GM21447 (cell line): ENCODE results near the gene COA5.

ENCODE experiments used
- ATAC-seq: cut with Tn5 transposase; IDR thresholded peaks from one replicate; pipeline ENCODE4 v1.9.1; 2021; ENCODE audit not compliant: unreplicated experiment

COA5 gene

GRCh38 chr2:98572676-98573075 lies 35.6 kb downstream of the COA5 start:
- ATAC-seq: no peak

GRCh38 chr2:98572211-98572610 lies 36.1 kb downstream of the COA5 start:
- no peak for ATAC-seq

- ATAC-seq: no peak
Measured at GRCh38 chr2:98571796-98572195, 36.5 kb downstream of the COA5 start.

- ATAC-seq: no peak
Measured at GRCh38 chr2:98571121-98571701, 37.1 kb downstream of the COA5 start.

GRCh38 chr2:98570356-98570755 lies 38.0 kb downstream of the COA5 start:
- ATAC-seq: no peak

GRCh38 chr2:98569915-98570314 lies 38.4 kb downstream of the COA5 start:
- ATAC-seq: no peak

- no peak for ATAC-seq
Measured at GRCh38 chr2:98569197-98569793, 39.0 kb downstream of the COA5 start.

GRCh38 chr2:98568161-98568956 lies 40.0 kb downstream of the COA5 start:
- no peak for ATAC-seq

GRCh38 chr2:98565941-98566340 lies 42.4 kb downstream of the COA5 start:
- ATAC-seq: no peak

- ATAC-seq: no peak
Measured at GRCh38 chr2:98565286-98565860, 42.9 kb downstream of the COA5 start.

- ATAC-seq: no peak
Measured at GRCh38 chr2:98564541-98565132, 43.7 kb downstream of the COA5 start.

GRCh38 chr2:98563394-98563793 lies 44.9 kb downstream of the COA5 start:
- no peak for ATAC-seq

- no peak for ATAC-seq
Measured at GRCh38 chr2:98561902-98562695, 46.2 kb downstream of the COA5 start.

GRCh38 chr2:98561018-98561417 lies 47.3 kb downstream of the COA5 start:
- ATAC-seq: no peak

- ATAC-seq: no peak
Measured at GRCh38 chr2:98560256-98560771, 48.0 kb downstream of the COA5 start.

- no peak for ATAC-seq
Measured at GRCh38 chr2:98559581-98559980, 48.7 kb downstream of the COA5 start.

GRCh38 chr2:98558852-98559530 lies 49.3 kb downstream of the COA5 start:
- ATAC-seq: no peak

GRCh38 chr2:98556344-98557033 lies 51.8 kb downstream of the COA5 start:
- ATAC-seq: peak; percentile 79

- ATAC-seq: no peak
Measured at GRCh38 chr2:98555696-98556095, 52.6 kb downstream of the COA5 start.
